IMR-90 (cell line): ENCODE measurements around the gene CCDC63. TPM values are rescaled to one million over a fixed set of nuclear protein-coding genes. Genes with fewer than 3 reads are reported as not detected.

Experiments used
- ATAC-seq: fragments of 200-7000 bp; cut with Tn5 transposase; 2 replicates; pipeline ENCODE4 v1.9.1; 2020; ENCODE audit warnings: low read depth, mild to moderate bottlenecking, moderate library complexity
- BruUV-seq: library from RNA; stranded (reverse); fragments of 400-500 nt; replicated peaks from 2 replicates; lab custom pipeline; 2021; lab: Mats Ljungman, UMichigan
- CTCF ChIA-PET: fragments of 300-600 bp; formaldehyde crosslinking; extraction: SDS; loops from one replicate; lab custom pipeline; 2021; ENCODE audit warnings: antibody characterized with exemption; lab: Yijun Ruan, JAX
- POLR2A ChIA-PET: fragments of 300-600 bp; sonication (Branson Sonifier 250); formaldehyde crosslinking; loops from one replicate; lab custom pipeline; 2022; ENCODE audit warnings: antibody characterized with exemption; ENCODE audit not compliant: unreplicated experiment; lab: Charles Lee
- DNase-seq: peaks from one replicate; pipeline ENCODE4 v3.0.0; 2013
- H2AFZ ChIP-seq: replicated peaks from 2 replicates; pipeline ENCODE3; 2013; ENCODE audit warnings: low read length, mild to moderate bottlenecking; ENCODE audit not compliant: poor library complexity
- H2AK5ac ChIP-seq: 2 replicates; pipeline ENCODE4 v1.6.1; 2013; ENCODE audit warnings: low read depth, low read length, inconsistent platforms
- H2AK9ac ChIP-seq: replicated peaks from 2 replicates; pipeline ENCODE3; 2013; ENCODE audit warnings: mild to moderate bottlenecking, low read depth, low read length, moderate library complexity; ENCODE audit not compliant: poor library complexity
- H2BK120ac ChIP-seq: 2 replicates; pipeline ENCODE4 v1.6.1; 2013; ENCODE audit warnings: low read depth, low read length, inconsistent platforms
- H2BK15ac ChIP-seq: 3 replicates; pipeline ENCODE4 v1.6.1; 2013; ENCODE audit warnings: low read depth, low read length, inconsistent platforms
- H2BK20ac ChIP-seq: 2 replicates; pipeline ENCODE4 v1.6.1; 2013; ENCODE audit warnings: low read depth, mild to moderate bottlenecking, inconsistent platforms, low read length, moderate library complexity
- H2BK5ac ChIP-seq: 2 replicates; pipeline ENCODE4 v1.6.1; 2013; ENCODE audit warnings: mild to moderate bottlenecking, low read depth, low read length, inconsistent platforms; ENCODE audit not compliant: poor library complexity, severe bottlenecking
- H3K14ac ChIP-seq: replicated peaks from 2 replicates; pipeline ENCODE4 v1.6.1; 2013; ENCODE audit warnings: low read depth, low read length, inconsistent platforms
- H3K18ac ChIP-seq: 2 replicates; pipeline ENCODE4 v1.6.1; 2013; ENCODE audit warnings: low read depth, low read length, control low read depth
- H3K23ac ChIP-seq: 2 replicates; pipeline ENCODE4 v1.6.1; 2013; ENCODE audit warnings: low read depth, low read length, inconsistent platforms
- H3K27ac ChIP-seq: 2 replicates; pipeline ENCODE4 v1.5.1; 2013; ENCODE audit warnings: mild to moderate bottlenecking, control low read depth, low read length; ENCODE audit not compliant: insufficient read depth
- H3K27me3 ChIP-seq: 2 replicates; pipeline ENCODE4 v1.6.1; 2013; ENCODE audit warnings: low read length; ENCODE audit not compliant: control insufficient read depth, insufficient read depth
- H3K36me3 ChIP-seq: 2 replicates; pipeline ENCODE4 v1.6.1; 2013; ENCODE audit warnings: low read length, mixed read lengths; ENCODE audit not compliant: control insufficient read depth, insufficient read depth
- H3K4ac ChIP-seq: 2 replicates; pipeline ENCODE4 v1.6.1; 2013; ENCODE audit warnings: low read depth, low read length, inconsistent platforms
- H3K4me1 ChIP-seq: 2 replicates; pipeline ENCODE4 v1.6.1; 2013; ENCODE audit warnings: low read length, mixed read lengths; ENCODE audit not compliant: control insufficient read depth, insufficient read depth
- H3K4me2 ChIP-seq: 2 replicates; pipeline ENCODE4 v1.6.1; 2013; ENCODE audit warnings: low read depth, mild to moderate bottlenecking, control low read depth, low read length, moderate library complexity
- H3K4me3 ChIP-seq: 2 replicates; pipeline ENCODE4 v1.5.1; 2013; ENCODE audit warnings: low read depth, mild to moderate bottlenecking, control low read depth, low read length, moderate library complexity; ENCODE audit not compliant: insufficient read depth
- H3K56ac ChIP-seq: 2 replicates; pipeline ENCODE4 v1.6.1; 2013; ENCODE audit warnings: low read length, inconsistent platforms; ENCODE audit not compliant: insufficient read depth; ENCODE audit errors: extremely low read depth
- H3K79me1 ChIP-seq, 2 experiments: 2 replicates each; pipeline ENCODE4 v1.6.1; 2013; ENCODE audit warnings: low read length in 2 of 2, inconsistent platforms in 1 of 2, low read depth in 1 of 2
- H3K9ac ChIP-seq: 2 replicates; pipeline ENCODE4 v1.6.1; 2013; ENCODE audit warnings: low read depth, low read length, control low read depth
- H3K9me1 ChIP-seq: 2 replicates; pipeline ENCODE4 v1.6.1; 2013; ENCODE audit warnings: low read length, inconsistent platforms; ENCODE audit not compliant: insufficient read depth
- H3K9me3 ChIP-seq: 2 replicates; pipeline ENCODE4 v1.6.1; 2013; ENCODE audit warnings: low read length; ENCODE audit not compliant: control insufficient read depth, insufficient read depth
- H4K20me1 ChIP-seq: 2 replicates; pipeline ENCODE4 v1.6.1; 2013; ENCODE audit warnings: low read length, inconsistent platforms; ENCODE audit not compliant: insufficient read depth
- H4K5ac ChIP-seq: 2 replicates; pipeline ENCODE4 v1.6.1; 2013; ENCODE audit warnings: mild to moderate bottlenecking, low read depth, low read length, control low read depth
- H4K8ac ChIP-seq, 2 experiments: 2 replicates each; pipeline ENCODE4 v1.6.1; 2013; ENCODE audit warnings: low read depth in 2 of 2, low read length in 2 of 2, control low read depth in 1 of 2, inconsistent platforms in 1 of 2
- H4K91ac ChIP-seq: 2 replicates; pipeline ENCODE4 v1.6.1; 2013; ENCODE audit warnings: low read depth, low read length, inconsistent platforms; ENCODE audit not compliant: insufficient read depth
- BHLHE40 ChIP-seq: fragments of 150-350 bp; IDR thresholded peaks from 2 replicates; pipeline ENCODE4 v1.6.1; 2016; ENCODE audit warnings: mild to moderate bottlenecking, low read depth, low read length
- CEBPB ChIP-seq: IDR thresholded peaks from 2 replicates; pipeline ENCODE4 v1.6.1; 2012; ENCODE audit warnings: low read depth, low read length, improper control_type of control experiment
- CHD1 ChIP-seq: IDR thresholded peaks from 2 replicates; pipeline ENCODE4 v1.6.1; 2012; ENCODE audit warnings: low read depth, low read length, improper control_type of control experiment
- ELK1 ChIP-seq: fragments of 150-350 bp; IDR thresholded peaks from 2 replicates; pipeline ENCODE4 v1.6.1; 2016; ENCODE audit warnings: low read depth, mild to moderate bottlenecking, low read length, moderate library complexity, borderline replicate concordance
- FOS ChIP-seq: fragments of 150-350 bp; IDR thresholded peaks from 2 replicates; pipeline ENCODE4 v1.6.1; 2016; ENCODE audit warnings: low read depth, low read length
- MAFK ChIP-seq: IDR thresholded peaks from 2 replicates; pipeline ENCODE4 v1.6.1; 2012; ENCODE audit warnings: low read depth, low read length, improper control_type of control experiment
- MAZ ChIP-seq: IDR thresholded peaks from 2 replicates; pipeline ENCODE4 v1.6.1; 2012; ENCODE audit warnings: low read depth, mild to moderate bottlenecking, low read length, improper control_type of control experiment, moderate library complexity, borderline replicate concordance
- MXI1 ChIP-seq: IDR thresholded peaks from 2 replicates; pipeline ENCODE4 v1.6.1; 2012; ENCODE audit warnings: low read depth, mild to moderate bottlenecking, low read length, moderate library complexity, borderline replicate concordance
- NFE2L2 ChIP-seq: fragments of 150-350 bp; IDR thresholded peaks from 2 replicates; pipeline ENCODE4 v1.6.1; 2016; ENCODE audit warnings: low read depth, mild to moderate bottlenecking, low read length
- POLR2A ChIP-seq: IDR thresholded peaks from 2 replicates; pipeline ENCODE4 v1.6.1; 2012; ENCODE audit warnings: mild to moderate bottlenecking, low read depth, low read length
- RAD21 ChIP-seq: IDR thresholded peaks from 2 replicates; pipeline ENCODE4 v1.6.1; 2012; ENCODE audit warnings: low read length, improper control_type of control experiment
- RCOR1 ChIP-seq: IDR thresholded peaks from 2 replicates; pipeline ENCODE4 v1.6.1; 2012; ENCODE audit warnings: mild to moderate bottlenecking, low read length, improper control_type of control experiment; ENCODE audit not compliant: insufficient replicate concordance
- RFX5 ChIP-seq: IDR thresholded peaks from 2 replicates; pipeline ENCODE4 v1.8.0; 2012; ENCODE audit warnings: low read depth, mild to moderate bottlenecking, low read length, moderate library complexity
- SMC3 ChIP-seq: fragments of 150-350 bp; IDR thresholded peaks from 2 replicates; pipeline ENCODE4 v1.6.1; 2016; ENCODE audit warnings: low read depth, mild to moderate bottlenecking, antibody characterized with exemption, low read length, moderate library complexity
- USF2 ChIP-seq: fragments of 150-350 bp; IDR thresholded peaks from 2 replicates; pipeline ENCODE4 v1.6.1; 2017; ENCODE audit warnings: mild to moderate bottlenecking, antibody characterized with exemption, low read length, low read depth
- WGBS, 2 experiments: methylation state at CpG; one replicate each; pipeline versions ENCODE4 v1.1.5 to v1.1.7; 2013; ENCODE audit warnings: missing lambda C conversion rate in 2 of 2; ENCODE audit not compliant: insufficient read length in 1 of 2; ENCODE audit errors: extremely low coverage in 2 of 2; 5-methylcytosine and 5-hydroxymethylcytosine counted together
- dilution Hi-C: fragments of 300-500 bp; cut with HindIII; formaldehyde crosslinking; loops from one replicate; pipeline ENCODE4 v1.14.3; 2018; ENCODE audit warnings: low sequenced_read_pairs; ENCODE audit not compliant: unreplicated experiment
- in situ Hi-C: fragments of 300-500 bp; cut with MboI; formaldehyde crosslinking; loops from 3 replicates; pipeline ENCODE4 v1.14.3; 2019; ENCODE audit warnings: low sequenced_read_pairs, inconsistent platforms, mixed read lengths
- intact Hi-C: fragments of 100-400 bp; cut with micrococcal nuclease; formaldehyde crosslinking; loops from 2 replicates; pipeline ENCODE4 v1.10.0; 2022
- polyA plus RNA-seq, 3 experiments: library from polyadenylated mRNA; depleted of rRNA; stranded (reverse); fragments of >200 nt; gene quantifications; 2 replicates each; pipeline ENCODE4 v1.2.3, GENCODE V29; 2012; ENCODE audit warnings: low replicate concordance in 1 of 3
- total RNA-seq: library from RNA; depleted of rRNA; stranded (reverse); fragments of >200 nt; gene quantifications from 2 replicates; pipeline ENCODE4 v1.2.3, GENCODE V29; 2012
- TF ChIP-seq, protein P1 (sequence below): conservative IDR thresholded peaks from 2 replicates; pipeline ENCODE4 v1.5.1; 2012; ENCODE audit warnings: mild to moderate bottlenecking, low read depth, low read length, improper control_type of control experiment

The CCDC63 gene
- total and polyA plus RNA-seq, 2 of the 4 experiments (the other 2 are of a cell fraction) = not detected

DNA sequence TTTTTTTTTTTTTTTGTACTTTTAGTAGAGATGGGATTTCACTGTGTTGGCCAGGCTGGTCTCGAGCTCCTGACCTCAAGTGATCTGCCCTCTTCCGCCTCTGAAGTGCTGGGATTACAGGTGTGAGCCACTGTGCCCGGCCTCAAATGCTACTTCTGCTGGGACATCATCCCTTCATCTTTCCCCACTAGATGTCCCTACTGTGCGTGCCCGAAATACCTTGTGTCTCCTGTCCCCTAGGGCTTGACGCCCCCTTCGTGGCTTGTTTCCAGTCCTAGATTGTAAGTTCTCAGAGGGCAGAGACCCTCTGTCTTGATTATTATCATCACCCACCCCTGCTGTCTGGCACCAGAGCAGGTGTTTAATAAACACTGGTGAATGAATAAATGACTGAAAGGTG is 14.9 kb downstream of the CCDC63 start:
- Histone ChIP-seq H2BK5ac (no peak overlapping the region), H2BK15ac (no peak overlapping the region), H4K91ac (no peak overlapping the region), H3K4me2 (no peak overlapping the region), H2BK20ac (no peak overlapping the region), H2AFZ (no peak overlapping the region), H4K5ac (no peak overlapping the region), H3K23ac (no peak overlapping the region), H3K9me1 (no peaks in the 10 kb centered on the region), H3K14ac (no peak overlapping the region), H3K79me1 (no peaks in the 10 kb centered on the region), H3K56ac (no peak overlapping the region), H3K4ac (no peak overlapping the region), H3K4me1 (no peaks in the 10 kb centered on the region), H2AK5ac (no peak overlapping the region), H3K27ac (no peak overlapping the region), H3K9me3 (no peaks in the 10 kb centered on the region), H3K36me3 (no peaks in the 10 kb centered on the region), H2BK120ac (no peak overlapping the region), H4K8ac (no peak overlapping the region), H3K9ac (no peak overlapping the region), H2AK9ac (no peak overlapping the region), H3K4me3 (no peak overlapping the region), H4K20me1 (no peaks in the 10 kb centered on the region), H3K18ac (no peak overlapping the region), H3K27me3 (no peaks in the 10 kb centered on the region)
- CTCF ChIA-PET = interaction anchor here (0.6 kb wide), 1 partner anchor 10 kb away, joined by 3 read pairs; no protein-coding TSS in a partner anchor
- TF ChIP-seq SMC3 (no peak), CHD1 (no peak), MXI1 (no peak), CEBPB (no peak), ELK1 (no peak), MAFK (no peak), RFX5 (no peak), NFE2L2 (no peak), MAZ (no peak), RAD21 (no peak), USF2 (no peak), POLR2A (no peak), FOS (no peak), RCOR1 (no peak), BHLHE40 (no peak)
- TF ChIP-seq, protein P1, sequence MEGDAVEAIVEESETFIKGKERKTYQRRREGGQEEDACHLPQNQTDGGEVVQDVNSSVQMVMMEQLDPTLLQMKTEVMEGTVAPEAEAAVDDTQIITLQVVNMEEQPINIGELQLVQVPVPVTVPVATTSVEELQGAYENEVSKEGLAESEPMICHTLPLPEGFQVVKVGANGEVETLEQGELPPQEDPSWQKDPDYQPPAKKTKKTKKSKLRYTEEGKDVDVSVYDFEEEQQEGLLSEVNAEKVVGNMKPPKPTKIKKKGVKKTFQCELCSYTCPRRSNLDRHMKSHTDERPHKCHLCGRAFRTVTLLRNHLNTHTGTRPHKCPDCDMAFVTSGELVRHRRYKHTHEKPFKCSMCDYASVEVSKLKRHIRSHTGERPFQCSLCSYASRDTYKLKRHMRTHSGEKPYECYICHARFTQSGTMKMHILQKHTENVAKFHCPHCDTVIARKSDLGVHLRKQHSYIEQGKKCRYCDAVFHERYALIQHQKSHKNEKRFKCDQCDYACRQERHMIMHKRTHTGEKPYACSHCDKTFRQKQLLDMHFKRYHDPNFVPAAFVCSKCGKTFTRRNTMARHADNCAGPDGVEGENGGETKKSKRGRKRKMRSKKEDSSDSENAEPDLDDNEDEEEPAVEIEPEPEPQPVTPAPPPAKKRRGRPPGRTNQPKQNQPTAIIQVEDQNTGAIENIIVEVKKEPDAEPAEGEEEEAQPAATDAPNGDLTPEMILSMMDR = no peak
- POLR2A ChIA-PET = no interaction called here
- dilution Hi-C loops = no loop called here
- ATAC-seq = no peak
- intact Hi-C loops = no loop called here
- no peak for DNase-seq
- in situ Hi-C loops = no loop called here
- no TSS peak for BruUV-seq
- WGBS, 2 experiments = no CpG with 5 or more reads among the region's 7 CpGs
